ENCODE measurements around the gene RASA3.
"Not testable (repeated sequence)": the region's sequence is repeated elsewhere in the genome, so short reads cannot be mapped to it uniquely, and the experiment has no call there.

Gene RASA3

DNA sequence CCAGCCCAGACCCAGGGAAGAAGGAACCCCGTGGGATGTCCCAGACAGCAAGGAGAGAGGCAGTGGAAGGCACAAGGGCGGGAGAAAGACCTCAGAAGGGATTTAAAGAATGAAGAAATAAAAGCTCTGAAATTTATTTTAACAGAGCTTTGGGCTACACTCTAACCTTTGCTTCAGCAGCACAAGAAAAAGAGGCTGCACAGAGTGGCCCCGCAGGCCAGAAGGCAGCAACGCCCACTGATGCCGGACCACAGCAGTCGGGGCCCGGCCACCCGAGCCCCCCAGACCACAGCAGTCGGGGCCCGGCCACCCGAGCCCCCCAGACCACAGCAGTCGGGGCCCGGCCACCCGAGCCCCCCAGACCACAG lies 33.8 kb downstream of the RASA3 start:
- DNase-seq: not testable (repeated sequence)

- DNase-seq: no peak
Observed at GRCh38 chr13:114097893-114098688, 34.3 kb downstream of the RASA3 start.

DNA sequence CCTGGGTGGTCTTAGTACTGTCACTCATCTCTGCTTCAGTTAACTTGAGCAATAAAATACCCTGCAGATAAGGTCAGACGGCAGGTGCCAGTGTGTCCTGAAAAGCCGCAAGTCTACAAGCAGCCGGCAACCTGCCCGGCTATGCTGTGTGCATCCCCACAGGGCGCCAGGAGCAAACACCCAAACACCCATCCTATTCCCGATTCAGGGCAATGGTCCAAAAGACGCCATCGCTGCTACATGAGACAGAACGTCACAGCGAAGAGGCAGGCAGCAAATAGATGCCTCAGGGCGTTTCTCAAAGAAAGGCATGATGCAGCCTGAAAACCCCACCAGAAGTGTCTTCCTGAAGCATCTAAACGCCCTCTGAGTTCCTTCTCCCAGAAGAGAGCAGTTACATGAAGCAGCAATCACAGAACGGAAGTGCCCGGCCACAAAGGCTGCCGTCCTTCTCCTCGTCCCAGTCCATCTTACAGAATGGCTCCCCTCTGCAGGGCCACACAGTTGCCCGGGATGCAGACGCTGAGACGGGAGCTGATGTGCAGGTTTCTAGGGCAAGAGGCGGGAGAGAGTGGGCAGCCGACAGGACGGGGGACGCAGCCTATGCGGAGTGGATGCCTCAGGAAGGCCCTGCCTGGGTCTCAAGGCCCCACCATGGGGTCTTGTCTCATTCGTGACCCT lies 35.1 kb downstream of the RASA3 start:
- no peak for DNase-seq

DNA sequence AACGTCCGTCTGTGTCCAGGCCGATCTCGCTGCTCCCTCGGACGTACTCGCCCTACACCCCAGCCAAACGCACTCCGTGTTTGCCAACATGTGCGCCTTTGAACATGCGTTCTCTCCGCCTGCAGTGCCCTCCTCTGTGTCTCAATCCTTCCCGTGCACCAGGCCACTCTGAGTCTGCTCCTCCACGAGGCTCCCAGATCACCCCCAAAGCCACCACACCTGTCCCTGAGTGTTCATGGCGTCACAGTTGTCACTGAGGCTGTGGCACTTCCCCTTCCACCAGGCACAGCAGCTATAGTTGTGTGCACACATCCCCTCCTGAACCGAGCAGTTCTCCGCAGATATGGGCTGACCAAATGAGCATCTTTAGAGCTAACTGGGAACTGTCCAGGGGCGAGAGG lies 35.6 kb downstream of the RASA3 start:
- no peak for DNase-seq

- DNase-seq: no peak
Observed at GRCh38 chr13:114096031-114096485, 36.4 kb downstream of the RASA3 start.

DNA sequence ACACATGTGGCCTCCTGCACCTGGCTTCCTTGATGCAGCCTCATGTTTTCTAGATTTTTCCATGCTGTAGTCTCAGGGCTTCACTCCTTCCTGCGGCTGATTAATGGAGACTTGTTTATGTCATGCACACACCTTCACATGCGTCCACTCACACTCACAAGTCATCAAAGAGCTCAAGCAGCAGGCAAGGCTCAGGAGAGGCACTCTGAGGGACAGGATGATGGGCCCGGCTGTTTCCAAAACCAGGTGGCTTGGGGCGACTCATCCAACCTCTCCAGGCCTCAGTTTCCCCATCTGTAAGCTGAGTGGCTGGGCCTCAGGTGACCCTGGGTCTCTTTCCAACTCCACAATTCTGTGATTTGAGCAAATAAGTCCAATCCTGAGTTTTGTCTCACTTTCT lies 36.9 kb downstream of the RASA3 start:
- no peak for DNase-seq

GRCh38 chr13:114093118-114093517 lies 39.3 kb downstream of the RASA3 start:
- no peak for DNase-seq

DNA sequence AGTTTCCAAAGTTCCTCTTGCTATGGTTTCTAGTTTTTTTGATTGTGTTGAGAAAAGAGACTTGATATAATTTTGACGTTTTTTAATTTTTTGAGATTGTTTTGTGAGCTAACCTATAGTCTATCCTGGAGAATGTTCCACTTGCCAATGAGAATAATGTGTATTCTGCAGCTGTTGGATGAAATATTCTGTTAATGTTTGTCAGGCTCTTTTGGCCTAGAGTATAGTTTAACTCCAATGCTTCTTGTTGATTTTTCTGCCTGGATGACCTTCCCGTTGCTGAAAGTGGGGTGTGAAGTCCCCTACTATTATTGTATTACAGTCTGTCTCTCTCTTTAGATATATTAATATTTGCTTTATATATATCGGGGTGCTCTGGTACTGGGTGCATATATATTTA lies 40.0 kb downstream of the RASA3 start:
- DNase-seq: no peak

GRCh38 chr13:114090476-114090875 lies 41.9 kb downstream of the RASA3 start:
- DNase-seq: no peak

DNA sequence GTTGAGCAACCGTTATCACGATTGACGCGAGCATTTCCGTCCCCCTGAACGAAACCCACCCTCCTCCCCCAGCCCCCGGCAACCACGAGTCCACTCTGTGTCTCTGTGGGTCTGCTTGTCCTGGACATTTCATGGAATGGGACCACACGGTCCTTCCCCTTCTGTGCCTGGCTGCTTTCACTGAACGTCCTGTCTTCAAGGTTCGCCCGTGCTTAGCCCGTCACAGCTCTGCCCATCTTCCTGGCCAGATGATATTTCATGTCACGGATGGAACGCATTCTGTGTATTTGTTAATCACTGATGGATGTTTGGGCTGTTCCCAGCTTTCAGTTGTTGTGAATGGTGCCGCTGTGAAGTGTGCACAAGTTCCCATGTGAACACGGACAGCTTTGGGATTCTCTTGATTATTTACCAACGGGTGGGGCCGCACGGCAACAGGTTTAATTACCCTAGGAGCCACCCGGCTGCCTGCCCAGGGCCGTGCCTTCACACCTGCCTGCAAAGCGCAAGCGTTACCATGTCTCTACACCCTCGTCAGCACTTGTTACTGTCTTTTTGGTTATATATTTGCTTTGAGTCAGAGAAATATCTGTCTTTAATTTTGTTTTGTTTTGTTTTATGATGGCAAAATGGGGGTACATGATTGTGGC lies 42.5 kb downstream of the RASA3 start:
- DNase-seq: no peak

- no peak for DNase-seq
Observed at GRCh38 chr13:114089341-114089740, 43.1 kb downstream of the RASA3 start.

DNA sequence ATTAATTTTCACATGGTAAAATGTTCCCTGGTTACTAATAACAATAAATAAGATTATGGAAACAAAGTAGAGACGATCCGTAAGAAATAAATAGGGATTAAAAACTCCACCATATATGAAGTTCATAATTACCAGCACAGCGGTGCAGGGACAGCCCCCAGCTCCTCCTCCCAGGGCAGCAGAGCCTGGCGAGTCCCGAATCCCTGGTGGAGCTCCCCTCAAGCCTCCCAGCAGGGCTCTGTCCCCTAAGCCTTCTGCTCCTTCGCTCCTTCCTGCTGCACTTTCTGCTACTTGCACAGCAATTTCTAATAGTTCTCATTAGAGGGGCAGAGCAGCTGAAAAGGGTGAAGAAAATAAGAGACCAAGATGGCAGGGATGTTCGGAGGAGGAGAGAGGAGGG lies 43.6 kb downstream of the RASA3 start:
- DNase-seq: no peak

DNA sequence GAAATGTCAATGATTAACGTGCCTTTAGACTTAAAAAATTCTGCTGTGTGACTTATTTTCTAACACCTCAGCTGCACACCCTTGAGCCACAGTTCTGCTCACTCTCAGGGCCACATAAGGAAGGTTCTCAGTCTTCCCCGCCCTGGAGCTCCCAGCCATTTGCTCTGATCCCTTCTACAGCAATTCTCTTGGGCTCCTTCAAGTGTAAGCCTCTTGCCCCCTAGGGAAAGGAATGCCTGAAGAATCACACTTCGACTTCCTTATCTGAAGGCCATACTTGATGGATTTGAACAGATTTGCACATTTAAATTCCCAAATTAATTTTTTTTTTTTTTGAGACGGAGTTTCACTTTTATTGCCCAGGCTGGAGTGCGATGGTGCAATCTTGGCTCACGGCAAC lies 44.2 kb downstream of the RASA3 start:
- DNase-seq: no peak

DNA sequence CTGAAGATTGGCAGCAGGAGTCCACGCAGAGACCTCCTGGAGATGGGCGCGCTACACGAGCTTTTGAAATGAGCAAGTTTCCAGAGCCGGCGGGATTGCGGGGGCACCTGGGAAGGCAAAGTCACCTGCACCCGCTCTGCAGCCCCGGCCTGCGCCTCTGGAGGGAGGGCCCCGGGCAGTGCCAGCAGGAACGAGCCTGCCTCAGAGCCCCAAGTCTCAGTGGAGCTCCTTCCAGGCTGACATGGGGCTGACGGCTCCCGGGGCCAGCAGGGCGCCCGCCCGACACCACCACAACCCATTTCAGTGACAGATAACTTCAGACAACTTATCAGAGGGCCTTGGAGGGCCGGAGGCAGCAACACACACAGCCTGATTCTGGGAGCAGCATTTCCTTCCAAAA lies 45.0 kb downstream of the RASA3 start:
- no peak for DNase-seq

DNA sequence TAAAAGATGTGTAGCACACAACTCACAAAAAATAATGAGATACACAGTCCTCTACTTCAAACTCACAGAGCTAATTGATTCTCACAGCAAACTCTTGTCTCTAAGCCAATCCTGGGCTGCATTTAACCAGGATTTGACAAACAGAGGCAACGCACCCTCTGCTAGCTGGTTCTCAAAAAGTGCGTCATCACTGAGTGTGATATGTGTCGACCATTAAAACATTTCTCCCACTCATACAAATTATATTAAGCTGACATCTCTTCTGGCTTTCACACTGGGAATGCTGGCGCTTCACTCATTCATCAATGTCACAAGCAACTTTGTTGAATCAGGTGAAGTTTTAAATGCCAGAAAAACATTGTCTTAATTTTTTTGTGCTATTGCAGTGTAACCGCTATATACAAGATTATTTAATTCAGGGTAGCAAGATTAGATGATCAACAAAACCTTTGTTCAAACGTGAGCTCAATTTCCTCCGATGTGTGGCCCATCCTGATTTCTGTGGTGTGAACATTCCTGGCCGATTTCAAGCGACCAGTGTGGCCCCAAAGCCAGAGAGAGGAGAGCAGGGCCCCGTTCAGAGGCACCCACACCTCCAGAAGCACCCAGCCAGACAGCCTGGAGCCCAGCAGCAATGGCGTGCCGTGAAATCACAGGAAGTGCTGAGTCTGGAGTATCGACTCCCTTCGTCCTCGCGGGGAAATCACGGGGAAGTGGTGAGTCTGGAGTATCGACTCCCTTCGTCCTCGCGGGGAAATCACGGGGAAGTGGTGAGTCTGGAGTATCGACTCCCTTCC lies 49.4 kb downstream of the RASA3 start:
- no peak for DNase-seq

- no peak for DNase-seq
Observed at GRCh38 chr13:114081761-114082681, 50.4 kb downstream of the RASA3 start.

GRCh38 chr13:114080739-114081561 lies 51.5 kb downstream of the RASA3 start:
- DNase-seq: no peak

DNA sequence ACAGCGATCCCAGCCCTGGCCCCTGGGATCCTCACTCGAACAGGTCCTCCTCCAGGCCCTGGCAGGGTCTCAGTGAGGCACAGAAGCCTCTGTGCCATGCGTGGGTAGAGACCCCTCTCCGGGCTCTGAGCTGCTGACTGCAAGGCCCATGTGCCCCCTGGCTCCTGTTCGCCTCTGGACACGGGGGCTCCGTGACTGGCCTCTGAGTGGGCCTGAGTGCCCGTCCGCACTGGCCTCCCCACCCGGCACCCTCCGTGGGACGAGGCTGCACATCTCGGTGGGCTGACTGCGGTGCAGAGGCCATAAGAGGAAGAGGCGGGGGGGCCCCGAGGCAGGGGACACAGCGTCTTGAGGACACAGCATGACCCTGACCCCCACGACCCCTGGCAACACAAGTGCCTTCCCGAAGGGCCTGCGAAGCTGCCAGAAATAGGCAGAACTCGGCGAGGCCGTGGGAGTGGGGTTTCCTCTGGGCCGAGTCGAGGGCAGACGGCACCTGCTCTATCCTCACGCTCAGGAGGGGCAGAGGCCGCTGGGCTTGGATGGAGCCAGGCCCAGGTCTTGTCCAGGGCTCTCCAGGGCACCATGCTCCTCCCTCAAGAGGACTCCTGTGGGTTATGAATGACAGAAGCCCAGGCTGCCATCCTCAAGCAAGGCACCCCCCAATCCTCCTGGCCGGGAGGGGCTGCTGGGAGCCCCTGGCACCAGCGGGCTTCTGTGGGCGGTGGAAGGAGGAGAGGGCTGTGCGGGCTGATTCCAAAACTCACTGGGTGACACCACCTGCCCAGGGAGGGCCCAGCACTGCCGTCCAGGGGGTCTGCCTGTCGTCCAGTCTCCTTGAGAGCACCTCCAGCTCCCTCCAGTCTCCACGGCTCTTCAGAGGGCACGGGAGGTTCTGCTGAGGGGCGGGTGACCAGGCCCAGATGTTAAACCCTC lies 52.6 kb downstream of the RASA3 start:
- no peak for DNase-seq

- no peak for DNase-seq
Observed at GRCh38 chr13:114078461-114079451, 53.7 kb downstream of the RASA3 start.
